H9 (cell line): ENCODE measurements around the gene SEC61B. TPM values are rescaled to one million over a fixed set of nuclear protein-coding genes. Genes with fewer than 3 reads are reported as not detected.

ENCODE experiments used
- DNase-seq: peaks from one replicate; pipeline ENCODE4 v3.0.0-alpha.2; 2017
- H2AFZ ChIP-seq: one replicate; pipeline ENCODE4 v1.6.1; 2013; ENCODE audit warnings: mild to moderate bottlenecking, low read length, control low read depth, moderate library complexity
- H2AK5ac ChIP-seq: 2 replicates; pipeline ENCODE4 v1.6.1; 2013; ENCODE audit warnings: low read length, control low read depth, mixed read lengths; ENCODE audit not compliant: insufficient read length
- H2BK120ac ChIP-seq: one replicate; pipeline ENCODE4 v1.6.1; 2013; ENCODE audit warnings: low read depth, mild to moderate bottlenecking, low read length, control low read depth, inconsistent platforms; ENCODE audit not compliant: poor library complexity, severe bottlenecking
- H2BK12ac ChIP-seq: 2 replicates; pipeline ENCODE4 v1.6.1; 2013; ENCODE audit warnings: low read length, control low read depth, mixed read lengths, low read depth; ENCODE audit not compliant: insufficient read length
- H2BK15ac ChIP-seq: 2 replicates; pipeline ENCODE4 v1.6.1; 2013; ENCODE audit warnings: low read depth, low read length, control low read depth
- H2BK20ac ChIP-seq: one replicate; pipeline ENCODE4 v1.6.1; 2013; ENCODE audit warnings: low read depth, mild to moderate bottlenecking, low read length, control low read depth, inconsistent platforms; ENCODE audit not compliant: poor library complexity, severe bottlenecking
- H2BK5ac ChIP-seq: 2 replicates; pipeline ENCODE4 v1.6.1; 2013; ENCODE audit warnings: low read length, control low read depth, mixed read lengths; ENCODE audit not compliant: insufficient read length
- H3K14ac ChIP-seq: 2 replicates; pipeline ENCODE4 v1.6.1; 2013; ENCODE audit warnings: low read length, control low read depth; ENCODE audit not compliant: insufficient read depth
- H3K18ac ChIP-seq: 2 replicates; pipeline ENCODE4 v1.6.1; 2013; ENCODE audit warnings: low read depth, mild to moderate bottlenecking, mixed read lengths, low read length, control low read depth; ENCODE audit not compliant: insufficient read length
- H3K23ac ChIP-seq: 2 replicates; pipeline ENCODE4 v1.6.1; 2013; ENCODE audit warnings: low read length, control low read depth, mixed read lengths, low read depth; ENCODE audit not compliant: insufficient read length
- H3K23me2 ChIP-seq: 2 replicates; pipeline ENCODE4 v1.6.1; 2013; ENCODE audit warnings: low read depth, mild to moderate bottlenecking, mixed read lengths, low read length, control low read depth; ENCODE audit not compliant: insufficient read length, poor library complexity, severe bottlenecking
- H3K27ac ChIP-seq: 2 replicates; pipeline ENCODE4 v1.5.1; 2013; ENCODE audit warnings: low read length, control low read depth, mixed read lengths, low read depth; ENCODE audit not compliant: insufficient read length
- H3K27me3 ChIP-seq: 2 replicates; pipeline ENCODE4 v1.6.1; 2013; ENCODE audit warnings: low read length, control low read depth, inconsistent platforms; ENCODE audit not compliant: insufficient read depth
- H3K4ac ChIP-seq: 2 replicates; pipeline ENCODE4 v1.6.1; 2013; ENCODE audit warnings: low read depth, mild to moderate bottlenecking, control low read depth, inconsistent platforms, low read length, moderate library complexity
- H3K4me1 ChIP-seq: 2 replicates; pipeline ENCODE4 v1.6.1; 2013; ENCODE audit warnings: low read length, control low read depth, inconsistent platforms; ENCODE audit not compliant: insufficient read depth
- H3K4me2 ChIP-seq: 2 replicates; pipeline ENCODE4 v1.6.1; 2013; ENCODE audit warnings: low read length, control low read depth, mixed read lengths; ENCODE audit not compliant: insufficient read length, insufficient read depth
- H3K56ac ChIP-seq: 2 replicates; pipeline ENCODE4 v1.6.1; 2013; ENCODE audit warnings: low read depth, mild to moderate bottlenecking, mixed read lengths, low read length, control low read depth; ENCODE audit not compliant: insufficient read length
- H3K79me1 ChIP-seq: 2 replicates; pipeline ENCODE4 v1.6.1; 2013; ENCODE audit warnings: low read depth, mild to moderate bottlenecking, moderate library complexity, low read length, control low read depth, inconsistent platforms; ENCODE audit not compliant: insufficient read depth, poor library complexity, severe bottlenecking
- H3K79me2 ChIP-seq: 2 replicates; pipeline ENCODE4 v1.6.1; 2013; ENCODE audit warnings: low read length, control low read depth, inconsistent platforms; ENCODE audit not compliant: insufficient read depth
- H3K9ac ChIP-seq: 2 replicates; pipeline ENCODE4 v1.6.1; 2013; ENCODE audit warnings: low read length, control low read depth, mixed read lengths; ENCODE audit not compliant: insufficient read length; ENCODE audit errors: extremely low read depth
- H3K9me3 ChIP-seq: one replicate; pipeline ENCODE4 v1.6.1; 2013; ENCODE audit warnings: low read depth, low read length, inconsistent platforms; ENCODE audit not compliant: control insufficient read depth
- H3T11ph ChIP-seq: one replicate; pipeline ENCODE4 v1.6.1; 2013; ENCODE audit warnings: mild to moderate bottlenecking, low read length, control low read depth, inconsistent platforms
- H4K20me1 ChIP-seq: one replicate; pipeline ENCODE4 v1.6.1; 2013; ENCODE audit not compliant: control insufficient read depth, insufficient read length, insufficient read depth
- H4K5ac ChIP-seq: 2 replicates; pipeline ENCODE4 v1.6.1; 2013; ENCODE audit warnings: low read depth, mild to moderate bottlenecking, mixed read lengths, low read length, control low read depth; ENCODE audit not compliant: insufficient read length
- H4K8ac ChIP-seq: replicated peaks from 2 replicates; pipeline ENCODE4 v1.6.1; 2013; ENCODE audit warnings: low read length, control low read depth, mixed read lengths, low read depth; ENCODE audit not compliant: insufficient read length
- H4K91ac ChIP-seq: 2 replicates; pipeline ENCODE4 v1.6.1; 2013; ENCODE audit warnings: low read depth, mild to moderate bottlenecking, moderate library complexity, mixed read lengths, low read length, control low read depth; ENCODE audit not compliant: insufficient read length
- H3K27ac Mint-ChIP-seq, 3 experiments: 2 replicates in 2 of 3; 3 replicates in 1 of 3; pipeline ENCODE4 v1.8.0; 2020 to 2021; ENCODE audit warnings: mixed read lengths in 3 of 3, mild to moderate bottlenecking in 1 of 3, moderate library complexity in 1 of 3
- H3K27me3 Mint-ChIP-seq: 2 replicates; pipeline ENCODE4 v1.8.0; 2021; ENCODE audit warnings: low read depth, mild to moderate bottlenecking, moderate library complexity, mixed read lengths
- H3K36me3 Mint-ChIP-seq, 3 experiments: 2 replicates in 2 of 3; 3 replicates in 1 of 3; pipeline ENCODE4 v1.8.0; 2020 to 2021; ENCODE audit warnings: low read depth in 3 of 3, mixed read lengths in 3 of 3; ENCODE audit not compliant: insufficient read depth in 1 of 3
- H3K4me1 Mint-ChIP-seq, 2 experiments: 2 replicates each; pipeline ENCODE4 v1.8.0; 2020; ENCODE audit warnings: mixed read lengths in 2 of 2
- H3K4me3 Mint-ChIP-seq, 2 experiments: 2 replicates in 1 of 2; 3 replicates in 1 of 2; pipeline ENCODE4 v1.8.0; 2020 to 2021; ENCODE audit warnings: mild to moderate bottlenecking in 2 of 2, mixed read lengths in 2 of 2, moderate library complexity in 1 of 2
- H3K9me3 Mint-ChIP-seq, 2 experiments: 2 replicates in 1 of 2; 3 replicates in 1 of 2; pipeline ENCODE4 v1.8.0; 2020; ENCODE audit warnings: mild to moderate bottlenecking in 2 of 2, mixed read lengths in 2 of 2, moderate library complexity in 1 of 2
- CTCF ChIP-seq: fragments of 200-600 bp; sonication (generic); conservative IDR thresholded peaks from 3 replicates; pipeline ENCODE4 v1.8.0; 2021; ENCODE audit warnings: antibody characterized with exemption, mild to moderate bottlenecking
- WGBS: extraction: QIAGEN DNeasy Blood & Tissue Kit; methylation state at CpG from one replicate; pipeline ENCODE4 v1.1.7; 2013; ENCODE audit warnings: missing lambda C conversion rate, low lambda C conversion rate, mixed read lengths; ENCODE audit not compliant: insufficient read length; ENCODE audit errors: extremely low coverage; 5-methylcytosine and 5-hydroxymethylcytosine counted together
- total RNA-seq: library from RNA; stranded (reverse); gene quantifications from 2 replicates; pipeline ENCODE4 v1.2.1, GENCODE V29; 2021

The SEC61B gene
- total RNA-seq, 1 experiment from 2014 or later: 142 TPM

- H3K9me3 Mint-ChIP-seq: no peaks in the 10 kb centered on the region; a peak in 1 of 5 replicates
- Histone ChIP-seq H3K4me2 (no peak overlapping the region), H2BK15ac (no peak overlapping the region), H2BK12ac (no peak overlapping the region), H4K8ac (no peak overlapping the region), H3K27ac (no peak overlapping the region), H3K9ac (no peak overlapping the region), H4K91ac (no peak overlapping the region), H3K27me3 (no peaks in the 10 kb centered on the region), H2BK120ac (no peak overlapping the region), H3K4me1 (no peaks in the 10 kb centered on the region; the same call in none of the 2 replicates), H2AFZ (no peak overlapping the region), H3K14ac (no peak overlapping the region), H4K20me1 (no peaks in the 10 kb centered on the region), H3K23ac (no peak overlapping the region), H3K56ac (no peak overlapping the region), H4K5ac (no peak overlapping the region), H2AK5ac (no peak overlapping the region), H3T11ph (no peak overlapping the region), H3K4ac (no peak overlapping the region), H3K79me2 (no peaks in the 10 kb centered on the region), H3K23me2 (no peaks in the 10 kb centered on the region), H3K79me1 (no peaks in the 10 kb centered on the region), H2BK5ac (no peak overlapping the region), H3K18ac (no peak overlapping the region), H2BK20ac (no peak overlapping the region), H3K9me3 (no peaks in the 10 kb centered on the region)
- TF ChIP-seq CTCF: no peak
- H3K4me1 Mint-ChIP-seq: peaks cover 23 to 28% of the 10 kb centered on the region in 2 experiments
- no peaks in the 10 kb centered on the region for H3K36me3 Mint-ChIP-seq
- peaks cover 3% of the 10 kb centered on the region for H3K27me3 Mint-ChIP-seq
- H3K4me3 Mint-ChIP-seq: no peak overlapping the region
- WGBS: no CpG with 5 or more reads among the region's 4 CpGs
- peak overlapping the region in 1 of 3 experiments; percentile 77; a peak in 1 of 7 replicates for H3K27ac Mint-ChIP-seq
- DNase-seq: no peak
Measured at GRCh38 chr9:99181621-99182020, 40.5 kb upstream of the SEC61B start.
